HepG2 (cell line): Measurements from ENCODE around the gene SHC1. TPM values are rescaled to one million over a fixed set of nuclear protein-coding genes. Genes with fewer than 3 reads are reported as not detected.
A peak's percentile ranks its signal among the peaks of the same experiment; 100 is the strongest.

Source experiments
- ATAC-seq: fragments of 200-7000 bp; cut with Tn5 transposase; 3 replicates; pipeline ENCODE4 v1.9.1; 2020; ENCODE audit warnings: mild to moderate bottlenecking, moderate library complexity
- BruUV-seq: library from RNA; stranded (reverse); fragments of 400-500 nt; replicated peaks from 2 replicates; lab custom pipeline; 2021; lab: Mats Ljungman, UMichigan
- CTCF ChIA-PET: fragments of 300-600 bp; formaldehyde crosslinking; extraction: SDS; loops from one replicate; lab custom pipeline; 2021; ENCODE audit warnings: low total read pairs, inconsistent platforms, low intra/inter-chr PET ratio; lab: Yijun Ruan, JAX
- POLR2A ChIA-PET: fragments of 350-600 bp; sonication (Branson Sonifier 250); formaldehyde crosslinking; loops from one replicate; lab custom pipeline; 2020; ENCODE audit warnings: antibody characterized with exemption, inconsistent platforms; lab: Yijun Ruan, JAX
- DNase-seq: peaks from one replicate; pipeline ENCODE4 v3.0.0-alpha.2; 2015; ENCODE audit warnings: low spot score
- FAIRE-seq: peaks from 3 replicates; lab custom pipeline; 2011; peaks lifted over from hg19 to GRCh38; lab: Jason Lieb, UNC
- H2AFZ ChIP-seq: one replicate; pipeline ENCODE4 v1.6.1; 2011; ENCODE audit warnings: low read length, inconsistent platforms
- H3K27ac ChIP-seq: fragments of 300-600 bp; 3 replicates; pipeline ENCODE4 v1.8.0; 2011; ENCODE audit warnings: mixed run types, mild to moderate bottlenecking, mixed read lengths, low read length, inconsistent platforms; ENCODE audit not compliant: insufficient read depth; ENCODE audit errors: extremely low read length
- H3K27me3 ChIP-seq, 2 experiments: fragments of 200-600 bp in 1 of 2; 2 replicates in 1 of 2; 3 replicates in 1 of 2; pipeline versions ENCODE4 v1.6.0 to v1.8.0; 2011; ENCODE audit warnings: low read length in 2 of 2, mild to moderate bottlenecking in 2 of 2, moderate library complexity in 2 of 2, inconsistent platforms in 1 of 2; ENCODE audit not compliant: insufficient read depth in 2 of 2, control insufficient read depth in 1 of 2
- H3K36me3 ChIP-seq, 2 experiments: fragments of 200-600 bp in 1 of 2; replicated peaks in 1 of 2; 2 replicates in 1 of 2; 3 replicates in 1 of 2; pipeline versions ENCODE4 v1.5.1 to v1.8.0; 2011; ENCODE audit warnings: low read length in 2 of 2, inconsistent platforms in 1 of 2; ENCODE audit not compliant: insufficient read depth in 2 of 2, control insufficient read depth in 1 of 2
- H3K4me1 ChIP-seq: 2 replicates; pipeline ENCODE4 v1.5.1; 2012; ENCODE audit warnings: low read length, inconsistent platforms; ENCODE audit not compliant: insufficient read depth
- H3K4me2 ChIP-seq: 2 replicates; pipeline ENCODE4 v1.6.0; 2011; ENCODE audit warnings: low read depth, low read length, inconsistent platforms
- H3K4me3 ChIP-seq, 3 experiments: fragments of 200-600 bp in 1 of 3; sonication (generic), shearing (Covaris generic) in 1 of 3; replicated peaks in 1 of 3; 2 replicates each; pipeline ENCODE4 v1.5.1; 2011 to 2016; ENCODE audit warnings: low read length in 3 of 3, inconsistent platforms in 2 of 3, low read depth in 2 of 3, mild to moderate bottlenecking in 2 of 3, control low read depth in 1 of 3, mixed read lengths in 1 of 3; ENCODE audit not compliant: insufficient read depth in 1 of 3
- H3K79me2 ChIP-seq: one replicate; pipeline ENCODE4 v1.6.1; 2011; ENCODE audit warnings: low read length, inconsistent platforms; ENCODE audit not compliant: insufficient read depth
- H3K9ac ChIP-seq: 2 replicates; pipeline ENCODE4 v1.6.0; 2011; ENCODE audit warnings: mild to moderate bottlenecking, low read depth, low read length, inconsistent platforms; ENCODE audit not compliant: insufficient read depth
- H3K9me3 ChIP-seq: 2 replicates; pipeline ENCODE4 v1.5.1; 2012; ENCODE audit warnings: mild to moderate bottlenecking, low read length
- H4K20me1 ChIP-seq: 2 replicates; pipeline ENCODE4 v1.6.0; 2011; ENCODE audit warnings: inconsistent platforms, mild to moderate bottlenecking, low read length, moderate library complexity; ENCODE audit not compliant: insufficient read depth
- AGO2 ChIP-seq: fragments of 200-400 bp; formaldehyde crosslinking; optimal IDR thresholded peaks from 2 replicates; pipeline ENCODE3; 2017; ENCODE audit warnings: mild to moderate bottlenecking, low read depth, low read length, moderate library complexity
- BCL3 ChIP-seq: sonication (generic); formaldehyde crosslinking; IDR thresholded peaks from 2 replicates; pipeline ENCODE4 v1.5.1; 2020; ENCODE audit warnings: mild to moderate bottlenecking, missing genetic modification reagents, moderate library complexity
- EP300 ChIP-seq, 3 experiments: sonication (generic) in 1 of 3; formaldehyde crosslinking in 1 of 3; IDR thresholded peaks; 2 replicates each; pipeline versions ENCODE4 v1.5.1 to v1.6.1; 2011 to 2020; ENCODE audit warnings: low read depth in 2 of 3, low read length in 2 of 3, borderline replicate concordance in 1 of 3, improper control_type of control experiment in 1 of 3, mild to moderate bottlenecking in 1 of 3, missing genetic modification reagents in 1 of 3, moderate library complexity in 1 of 3
- HBP1 ChIP-seq: IDR thresholded peaks from 2 replicates; pipeline ENCODE4 v1.6.1; 2016; ENCODE audit warnings: low read depth, control low read depth
- HES4 ChIP-seq: sonication (generic); formaldehyde crosslinking; IDR thresholded peaks from 2 replicates; pipeline ENCODE4 v1.9.0; 2021; ENCODE audit warnings: mild to moderate bottlenecking, missing genetic modification reagents, borderline replicate concordance
- NBN ChIP-seq: fragments of 450-650 bp; conservative IDR thresholded peaks from 2 replicates; pipeline ENCODE4 v1.6.1; 2017
- PATZ1 ChIP-seq: sonication (generic); formaldehyde crosslinking; IDR thresholded peaks from 2 replicates; pipeline ENCODE4 v1.4.0; 2020; ENCODE audit warnings: missing genetic modification reagents
- WGBS: methylation state at CpG from one replicate; pipeline ENCODE4 v1.1.6; 2017; ENCODE audit warnings: low lambda C conversion rate; 5-methylcytosine and 5-hydroxymethylcytosine counted together
- in situ Hi-C: cut with HindIII; loops from 2 replicates; pipeline ENCODE4 v1.10.0; 2017; ENCODE audit warnings: low pct_unique_long_range_greater_than_20kb; ENCODE audit not compliant: extremely low pct_ligation_motif_present
- intact Hi-C: fragments of 100-400 bp; cut with micrococcal nuclease; formaldehyde crosslinking; loops from one replicate; pipeline ENCODE4 v1.10.0; 2022; ENCODE audit not compliant: unreplicated experiment
- polyA plus RNA-seq, 8 experiments: library from polyadenylated mRNA; depleted of rRNA in 3 of 8; stranded (reverse) in 7 of 8; unstranded in 1 of 8; fragments of >200 nt; fragmentation: Illumina TruSeq in 4 of 8; extraction: Trizol in 4 of 8; gene quantifications; 2 replicates each; pipeline versions ENCODE4 v1.2.1 to v1.2.3, GENCODE V29; 2011 to 2016; ENCODE audit warnings: low read depth in 4 of 8, missing spikeins in 1 of 8, mixed read lengths in 1 of 8; ENCODE audit not compliant: insufficient read depth in 1 of 8
- total RNA-seq, 5 experiments: library from RNA; depleted of rRNA; stranded (reverse); fragments of >200 nt; fragmentation: Illumina TruSeq; extraction: Trizol; gene quantifications; 2 replicates each; pipeline ENCODE4 v1.2.3, GENCODE V29; 2016; ENCODE audit warnings: low read depth in 1 of 5
- TF ChIP-seq, protein P1 (sequence below): sonication (generic); formaldehyde crosslinking; IDR thresholded peaks from 2 replicates; pipeline ENCODE4 v1.4.0; 2020; ENCODE audit warnings: missing genetic modification reagents

The SHC1 gene
- total and polyA plus RNA-seq, 2 of the 13 experiments (the other 11 are each of a cell fraction or from before 2014, with no cell fraction given): 52.0 to 137 TPM

- no peak for TF ChIP-seq HES4 (CRISPR knock-in tag)
- TF ChIP-seq EP300 (IDR thresholded peaks at IDR 0.05; ENCODE audit: low read depth in 2 of 2, low read length in 2 of 2): no peak
- no peak for TF ChIP-seq EP300 (CRISPR knock-in tag; IDR thresholded peaks at IDR 0.05; ENCODE audit: borderline replicate concordance)
- TF ChIP-seq, all 625 proteins: peak for 0
Measured at GRCh38 chr1:155015527-155016230, 45.1 kb upstream of the SHC1 start (continued).

DNA sequence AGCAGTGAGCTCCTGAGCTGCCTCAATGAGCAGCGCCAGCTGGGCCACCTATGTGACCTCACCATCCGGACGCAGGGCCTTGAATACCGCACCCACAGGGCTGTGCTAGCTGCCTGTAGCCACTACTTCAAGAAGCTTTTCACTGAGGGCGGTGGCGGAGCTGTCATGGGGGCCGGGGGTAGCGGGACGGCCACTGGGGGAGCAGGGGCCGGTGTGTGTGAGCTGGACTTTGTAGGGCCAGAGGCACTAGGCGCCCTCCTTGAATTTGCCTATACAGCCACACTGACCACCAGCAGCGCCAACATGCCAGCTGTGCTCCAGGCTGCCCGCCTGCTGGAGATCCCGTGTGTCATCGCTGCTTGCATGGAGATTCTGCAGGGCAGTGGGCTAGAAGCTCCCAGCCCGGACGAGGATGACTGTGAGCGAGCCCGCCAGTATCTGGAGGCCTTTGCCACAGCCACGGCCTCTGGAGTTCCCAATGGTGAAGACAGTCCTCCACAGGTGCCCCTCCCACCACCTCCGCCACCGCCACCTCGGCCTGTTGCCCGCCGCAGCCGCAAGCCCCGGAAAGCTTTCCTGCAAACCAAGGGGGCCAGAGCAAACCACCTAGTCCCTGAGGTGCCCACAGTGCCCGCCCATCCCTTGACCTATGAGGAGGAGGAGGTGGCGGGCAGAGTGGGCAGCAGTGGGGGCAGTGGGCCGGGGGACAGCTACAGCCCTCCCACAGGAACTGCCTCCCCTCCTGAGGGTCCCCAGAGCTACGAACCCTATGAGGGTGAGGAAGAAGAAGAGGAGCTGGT lies 44.4 kb upstream of the SHC1 start:
- POLR2A ChIA-PET: interaction anchor here (3.7 to 8.2 kb wide), 2 partner anchors 12 to 42 kb away, joined by 18 to 90 read pairs; partner anchors contain the start of gene ZBTB7B
- ATAC-seq (no peak), DNase-seq (no peak), FAIRE-seq (no peak)
- peaks cover 8% of the 10 kb centered on the region; the same call in 1 of the 2 replicates for H4K20me1 ChIP-seq
- CTCF ChIA-PET: no interaction called here
- H3K79me2 ChIP-seq: peaks cover 3% of the 10 kb centered on the region
- H3K9me3 ChIP-seq: no peaks in the 10 kb centered on the region
- in situ Hi-C loops (no loop called here), intact Hi-C loops (no loop called here)
- TF ChIP-seq AGO2: peak; percentile 18
- no peak for TF ChIP-seq NBN
- TF ChIP-seq PATZ1: no peak
- TF ChIP-seq, protein P1, sequence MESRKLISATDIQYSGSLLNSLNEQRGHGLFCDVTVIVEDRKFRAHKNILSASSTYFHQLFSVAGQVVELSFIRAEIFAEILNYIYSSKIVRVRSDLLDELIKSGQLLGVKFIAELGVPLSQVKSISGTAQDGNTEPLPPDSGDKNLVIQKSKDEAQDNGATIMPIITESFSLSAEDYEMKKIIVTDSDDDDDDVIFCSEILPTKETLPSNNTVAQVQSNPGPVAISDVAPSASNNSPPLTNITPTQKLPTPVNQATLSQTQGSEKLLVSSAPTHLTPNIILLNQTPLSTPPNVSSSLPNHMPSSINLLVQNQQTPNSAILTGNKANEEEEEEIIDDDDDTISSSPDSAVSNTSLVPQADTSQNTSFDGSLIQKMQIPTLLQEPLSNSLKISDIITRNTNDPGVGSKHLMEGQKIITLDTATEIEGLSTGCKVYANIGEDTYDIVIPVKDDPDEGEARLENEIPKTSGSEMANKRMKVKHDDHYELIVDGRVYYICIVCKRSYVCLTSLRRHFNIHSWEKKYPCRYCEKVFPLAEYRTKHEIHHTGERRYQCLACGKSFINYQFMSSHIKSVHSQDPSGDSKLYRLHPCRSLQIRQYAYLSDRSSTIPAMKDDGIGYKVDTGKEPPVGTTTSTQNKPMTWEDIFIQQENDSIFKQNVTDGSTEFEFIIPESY (CRISPR knock-in tag): peak; percentile 55; the same call in 1 of the 2 replicates
- no peak for TF ChIP-seq HBP1
- no peak for TF ChIP-seq BCL3 (CRISPR knock-in tag)
- no peak overlapping the region for H3K27ac ChIP-seq
- no peak overlapping the region for H2AFZ ChIP-seq
- WGBS: 95% methylated on average over 4 of the region's 31 CpGs
- H3K27me3 ChIP-seq: no peaks in the 10 kb centered on the region
- peaks cover 61% of the 10 kb centered on the region for H3K4me1 ChIP-seq
- no peak overlapping the region for H3K4me3 ChIP-seq
- no TSS peak for BruUV-seq
- H3K4me2 ChIP-seq: no peak overlapping the region
- peaks cover 8 to 33% of the 10 kb centered on the region in 2 experiments; a peak in 4 of 5 replicates for H3K36me3 ChIP-seq
- H3K9ac ChIP-seq: no peak overlapping the region
